HFF-Myc (cell line): ENCODE results near the gene ASTN1.
A peak's percentile ranks its signal among the peaks of the same experiment; 100 is the strongest.

ENCODE experiments used
- DNase-seq: peaks from one replicate; pipeline ENCODE4 v3.0.0-alpha.2; 2011; ENCODE audit warnings: low read depth; ENCODE audit errors: extremely low read depth
- H3K4me3 ChIP-seq: replicated peaks from 2 replicates; pipeline ENCODE4 v1.5.1; 2011; ENCODE audit warnings: low read depth, mild to moderate bottlenecking, control low read depth, low read length
- CTCF ChIP-seq: IDR thresholded peaks from 2 replicates; pipeline ENCODE4 v1.5.1; 2012; ENCODE audit warnings: mild to moderate bottlenecking, low read depth, low read length, control low read depth; ENCODE audit errors: missing control alignments

Gene ASTN1

DNA sequence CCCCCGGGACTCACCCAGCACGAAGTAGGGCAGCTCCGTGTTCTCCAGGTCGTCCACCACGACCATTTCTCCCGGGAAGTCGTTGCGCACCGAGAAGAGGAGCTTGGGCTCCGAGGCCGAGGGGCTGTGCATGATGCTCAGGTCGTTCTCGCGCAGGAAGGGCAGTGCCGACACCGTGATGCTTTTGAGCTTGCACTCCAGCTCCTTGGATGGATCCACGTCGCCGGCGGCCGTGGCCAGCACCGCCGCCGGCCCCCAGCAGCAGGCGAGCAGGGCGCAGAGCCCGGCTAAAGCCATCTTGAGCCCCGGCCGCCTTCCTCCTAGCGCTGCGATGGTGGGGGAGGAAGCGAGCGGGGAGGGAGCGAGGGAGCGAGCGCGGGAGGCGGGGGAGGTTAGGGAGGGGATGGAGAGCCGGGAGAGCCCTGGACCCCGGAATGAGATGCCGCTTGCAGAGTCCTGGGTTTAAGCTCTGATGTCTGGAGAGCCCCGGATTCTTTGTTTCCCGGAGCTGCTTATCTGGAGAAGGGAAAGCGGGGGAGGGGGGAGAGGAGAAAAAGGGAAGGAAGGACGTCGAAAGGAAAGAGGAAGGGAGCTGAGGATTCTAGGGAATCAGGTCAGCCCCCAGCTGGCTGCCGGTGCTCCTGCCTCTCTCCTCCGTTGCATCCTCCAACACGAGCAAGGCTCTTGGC is at the start of gene ASTN1:
ASTN1 (minus strand) TSS at position 333 of the 689 bp plus-strand sequence; CDS start at position 297, 36 bp downstream.
- DNase-seq = no peak
- TF ChIP-seq CTCF = no peak
- peak within 1 kb of the TSS; percentile 18; the same call in 1 of the 2 replicates for H3K4me3 ChIP-seq

- no peak overlapping the region for H3K4me3 ChIP-seq
- DNase-seq = no peak
- TF ChIP-seq CTCF = no peak
These were observed 46.7 kb upstream of the ASTN1 start for GRCh38 chr1:177211231-177211630.

GRCh38 chr1:177210071-177210470 is 45.6 kb upstream of the ASTN1 start:
- no peak overlapping the region for H3K4me3 ChIP-seq
- no peak for DNase-seq
- no peak for TF ChIP-seq CTCF

DNA sequence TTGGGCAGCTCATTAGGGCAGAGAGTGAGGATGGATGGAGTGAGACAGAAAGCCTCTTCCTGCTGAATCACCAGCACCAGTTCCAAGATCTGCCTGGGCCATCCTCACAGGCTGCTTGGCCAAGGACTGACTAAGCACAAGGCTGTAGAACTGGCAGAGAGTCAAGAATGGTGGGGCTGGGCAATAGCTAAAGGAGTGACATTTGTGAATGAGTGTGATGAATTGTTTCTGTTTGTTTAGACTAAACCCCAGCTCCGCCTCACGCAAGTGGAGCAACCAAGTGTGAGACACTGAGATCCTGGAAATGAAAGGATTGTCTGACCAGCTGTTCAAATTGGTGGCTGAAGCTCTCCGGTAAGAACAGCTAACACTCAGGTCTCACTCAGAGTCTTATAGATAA is 44.8 kb upstream of the ASTN1 start:
- peak; percentile 99 for DNase-seq
- TF ChIP-seq CTCF = no peak
- no peak overlapping the region for H3K4me3 ChIP-seq

DNA sequence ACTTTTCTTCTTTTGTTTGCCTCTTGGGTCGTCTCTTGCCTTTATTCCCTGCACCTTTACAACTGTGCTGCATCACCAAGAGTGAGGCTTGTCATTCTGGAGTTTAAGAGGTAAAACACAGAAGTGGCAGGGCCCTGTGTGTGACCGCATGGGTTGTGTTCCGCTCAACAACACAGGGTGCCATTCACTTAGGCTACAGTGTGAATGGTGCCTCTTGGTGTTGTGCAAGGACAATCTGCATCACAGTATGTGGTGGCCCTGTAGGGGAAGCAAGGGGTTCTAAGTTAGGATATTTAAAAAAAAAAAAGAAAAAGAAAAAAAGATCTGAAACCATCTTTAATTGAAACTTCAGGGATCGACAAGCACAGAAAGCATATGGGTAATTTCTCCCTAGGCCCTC is 44.4 kb upstream of the ASTN1 start:
- no peak for DNase-seq
- H3K4me3 ChIP-seq = no peak overlapping the region
- no peak for TF ChIP-seq CTCF

DNA sequence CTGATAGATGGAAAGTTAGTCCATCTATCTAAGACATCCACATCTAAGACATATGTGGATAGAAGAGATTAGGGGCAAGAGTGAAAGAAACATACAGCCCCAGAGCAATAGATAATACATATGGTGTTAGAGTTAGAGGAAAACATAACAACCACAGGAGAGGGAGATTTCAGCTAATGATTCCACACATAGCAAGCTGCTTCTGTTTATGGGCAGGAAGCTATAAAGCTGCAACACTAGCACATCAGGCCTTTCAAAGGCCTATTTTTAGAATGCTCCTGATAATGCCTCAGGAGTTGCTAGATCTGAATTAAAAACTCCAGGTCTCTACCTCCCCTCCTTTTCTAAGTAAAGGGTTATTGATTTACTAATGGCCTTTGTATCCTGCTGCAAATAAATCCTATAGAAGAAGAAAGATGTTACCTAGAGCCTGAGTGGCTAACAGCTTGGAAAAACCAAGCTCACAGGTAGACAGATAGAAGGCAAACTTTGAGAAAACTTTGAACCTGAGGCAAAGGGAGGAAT is 42.4 kb upstream of the ASTN1 start:
- no peak overlapping the region for H3K4me3 ChIP-seq
- no peak for TF ChIP-seq CTCF
- no peak for DNase-seq
